MM.1S (cell line): ENCODE data around the gene SLC29A3.

Source experiments
- DNase-seq: peaks from one replicate; pipeline ENCODE4 v3.0.0-alpha.2; 2015
- H2AFZ ChIP-seq: fragments of 300-600 bp; sonication (generic); 2 replicates; pipeline ENCODE4 v1.6.0; 2016; ENCODE audit warnings: antibody characterized with exemption, low read length
- H3F3A ChIP-seq: fragments of 300-600 bp; sonication (generic); 2 replicates; pipeline ENCODE4 v1.6.1; 2016; ENCODE audit warnings: mild to moderate bottlenecking, antibody characterized with exemption, low read length, moderate library complexity, mixed read lengths; ENCODE audit not compliant: insufficient read depth
- H3K27ac ChIP-seq: fragments of 300-600 bp; sonication (generic); 2 replicates; pipeline ENCODE4 v1.5.1; 2016; ENCODE audit warnings: mild to moderate bottlenecking, low read length
- H3K27me3 ChIP-seq: fragments of 300-600 bp; sonication (generic); replicated peaks from 2 replicates; pipeline ENCODE4 v1.6.0; 2016; ENCODE audit warnings: low read length; ENCODE audit not compliant: insufficient read depth
- H3K36me3 ChIP-seq: fragments of 300-600 bp; sonication (generic); replicated peaks from 2 replicates; pipeline ENCODE4 v1.6.1; 2016; ENCODE audit warnings: mild to moderate bottlenecking, low read length, mixed read lengths; ENCODE audit not compliant: insufficient read depth
- H3K4me1 ChIP-seq: fragments of 300-600 bp; sonication (generic); 2 replicates; pipeline ENCODE4 v1.6.1; 2016; ENCODE audit warnings: low read length, mixed read lengths
- H3K4me2 ChIP-seq: fragments of 300-600 bp; sonication (generic); 2 replicates; pipeline ENCODE4 v1.6.0; 2016; ENCODE audit warnings: low read depth, low read length
- H3K4me3 ChIP-seq: fragments of 300-600 bp; sonication (generic); 2 replicates; pipeline ENCODE4 v1.5.1; 2016; ENCODE audit warnings: low read length, mixed read lengths
- H3K79me2 ChIP-seq: fragments of 300-600 bp; sonication (generic); 2 replicates; pipeline ENCODE4 v1.6.1; 2016; ENCODE audit warnings: mixed run types, low read length, mixed read lengths
- H3K9ac ChIP-seq: fragments of 300-600 bp; sonication (generic); 2 replicates; pipeline ENCODE4 v1.6.1; 2016; ENCODE audit warnings: low read length, mixed read lengths
- H3K9me2 ChIP-seq: fragments of 300-600 bp; sonication (generic); replicated peaks from 2 replicates; pipeline ENCODE4 v1.6.1; 2016; ENCODE audit warnings: mild to moderate bottlenecking, low read length, mixed read lengths; ENCODE audit not compliant: insufficient read depth
- H3K9me3 ChIP-seq: fragments of 300-600 bp; sonication (generic); replicated peaks from 2 replicates; pipeline ENCODE4 v1.6.1; 2016; ENCODE audit warnings: mild to moderate bottlenecking, low read length, mixed read lengths; ENCODE audit not compliant: insufficient read depth
- H4K20me1 ChIP-seq: fragments of 300-600 bp; sonication (generic); 2 replicates; pipeline ENCODE4 v1.6.1; 2016; ENCODE audit warnings: mild to moderate bottlenecking, low read length, moderate library complexity, mixed read lengths; ENCODE audit not compliant: insufficient read depth
- CTCF ChIP-seq: fragments of 300-600 bp; sonication (generic); IDR thresholded peaks from 2 replicates; pipeline ENCODE4 v1.5.1; 2016; ENCODE audit warnings: antibody characterized with exemption, low read length, mixed read lengths
- EZH2 ChIP-seq: fragments of 300-600 bp; sonication (generic); optimal IDR thresholded peaks from 2 replicates; pipeline ENCODE3; 2017; ENCODE audit warnings: low read depth, mild to moderate bottlenecking, antibody characterized with exemption, low read length, mixed read lengths
- EZH2phosphoT487 ChIP-seq: fragments of 300-600 bp; sonication (generic); IDR thresholded peaks from 2 replicates; pipeline ENCODE4 v1.6.1; 2018; ENCODE audit warnings: antibody characterized with exemption, low read length

SLC29A3 gene

GRCh38 chr10:71343392-71343773 is 24.3 kb downstream of the SLC29A3 start:
- Histone ChIP-seq H3K4me2 (no peak overlapping the region), H3K9me2 (no peaks in the 10 kb centered on the region), H3K4me3 (no peak overlapping the region)

GRCh38 chr10:71344154-71344925 is 25.3 kb downstream of the SLC29A3 start:
- DNase-seq, result no peak
- Histone ChIP-seq H3K9me3 (no peaks in the 10 kb centered on the region), H3K36me3 (no peaks in the 10 kb centered on the region), H3K27ac (no peak overlapping the region), H3K9ac (no peak overlapping the region), H4K20me1 (no peaks in the 10 kb centered on the region), H3K4me2 (no peak overlapping the region), H3K4me3 (no peak overlapping the region), H3K9me2 (no peaks in the 10 kb centered on the region), H2AFZ (no peak overlapping the region), H3K4me1 (no peaks in the 10 kb centered on the region), H3K79me2 (no peaks in the 10 kb centered on the region), H3K27me3 (no peaks in the 10 kb centered on the region), H3F3A (no peaks in the 10 kb centered on the region)
- TF ChIP-seq CTCF (no peak), EZH2 (no peak), EZH2phosphoT487 (no peak)

More at GRCh38 chr10:71343392-71343773, 24.3 kb downstream of the SLC29A3 start:
- DNase-seq, result no peak
- H3K36me3 ChIP-seq, result no peaks in the 10 kb centered on the region
- TF ChIP-seq EZH2phosphoT487 (no peak), CTCF (no peak), EZH2 (no peak)
- H4K20me1 ChIP-seq, result no peaks in the 10 kb centered on the region
- no peaks in the 10 kb centered on the region for H3F3A ChIP-seq
- no peaks in the 10 kb centered on the region for H3K79me2 ChIP-seq
- no peaks in the 10 kb centered on the region for H3K9me3 ChIP-seq
- no peaks in the 10 kb centered on the region for H3K4me1 ChIP-seq
- no peak overlapping the region for H3K27ac ChIP-seq
- H3K9ac ChIP-seq, result no peak overlapping the region
- H3K27me3 ChIP-seq, result no peaks in the 10 kb centered on the region
- H2AFZ ChIP-seq, result no peak overlapping the region

GRCh38 chr10:71344993-71345480 is 26.0 kb downstream of the SLC29A3 start:
- Histone ChIP-seq H3K4me2 (no peak overlapping the region), H3K27ac (no peak overlapping the region), H3K27me3 (no peaks in the 10 kb centered on the region), H3K9ac (no peak overlapping the region), H3K4me1 (no peaks in the 10 kb centered on the region), H3K79me2 (no peaks in the 10 kb centered on the region), H3K9me3 (no peaks in the 10 kb centered on the region), H4K20me1 (no peaks in the 10 kb centered on the region), H3K4me3 (no peak overlapping the region), H2AFZ (no peak overlapping the region), H3K9me2 (no peaks in the 10 kb centered on the region), H3F3A (no peaks in the 10 kb centered on the region), H3K36me3 (no peaks in the 10 kb centered on the region)
- TF ChIP-seq EZH2 (no peak), CTCF (no peak), EZH2phosphoT487 (no peak)
- no peak for DNase-seq
